HG02623 (cell line): ENCODE measurements around the gene PCDHGA1.
"Not testable (repeated sequence)": the region's sequence is repeated elsewhere in the genome, so short reads cannot be mapped to it uniquely, and the experiment has no call there.

Source experiments
- ATAC-seq: cut with Tn5 transposase; IDR thresholded peaks from one replicate; pipeline ENCODE4 v1.9.1; 2021; ENCODE audit warnings: moderate library complexity; ENCODE audit not compliant: unreplicated experiment

PCDHGA1 gene

DNA sequence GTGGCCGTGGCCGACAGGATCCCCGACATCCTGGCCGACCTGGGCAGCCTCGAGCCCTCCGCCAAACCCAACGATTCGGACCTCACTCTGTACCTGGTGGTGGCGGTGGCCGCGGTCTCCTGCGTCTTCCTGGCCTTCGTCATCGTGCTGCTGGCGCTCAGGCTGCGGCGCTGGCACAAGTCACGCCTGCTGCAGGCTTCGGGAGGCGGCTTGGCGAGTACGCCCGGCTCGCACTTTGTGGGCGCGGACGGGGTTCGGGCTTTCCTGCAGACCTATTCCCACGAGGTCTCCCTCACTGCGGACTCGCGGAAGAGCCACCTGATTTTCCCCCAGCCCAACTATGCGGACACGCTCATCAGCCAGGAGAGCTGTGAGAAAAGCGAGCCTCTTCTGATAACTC is 15.7 kb downstream of the PCDHGA1 start:
- not testable (repeated sequence) for ATAC-seq

- ATAC-seq = no peak
Observed at GRCh38 chr5:141349917-141350619, 19.8 kb downstream of the PCDHGA1 start, which contains the start of gene PCDHGB1. TSS of gene PCDHGB1 (plus strand) at chr5:141350099. CDS start at chr5:141350261, 162 bp downstream.

DNA sequence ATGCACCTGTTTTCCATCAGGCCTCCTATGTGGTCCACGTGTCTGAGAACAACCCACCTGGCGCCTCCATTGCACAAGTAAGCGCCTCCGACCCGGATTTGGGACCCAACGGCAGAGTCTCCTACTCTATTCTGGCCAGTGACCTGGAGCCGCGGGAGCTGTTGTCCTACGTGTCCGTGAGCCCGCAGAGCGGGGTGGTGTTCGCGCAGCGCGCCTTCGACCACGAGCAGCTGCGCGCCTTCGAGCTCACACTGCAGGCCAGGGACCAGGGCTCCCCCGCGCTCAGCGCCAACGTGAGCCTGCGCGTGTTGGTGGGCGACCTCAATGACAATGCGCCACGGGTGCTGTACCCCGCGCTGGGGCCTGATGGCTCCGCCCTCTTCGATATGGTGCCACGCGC is 21.3 kb downstream of the PCDHGA1 start:
- ATAC-seq = no peak

GRCh38 chr5:141354900-141355469 is 24.7 kb downstream of the PCDHGA1 start, which contains the start of gene PCDHGA4:
TSS of gene PCDHGA4 (plus strand) at chr5:141355021. CDS start at chr5:141355108, 87 bp downstream.
- no peak for ATAC-seq

DNA sequence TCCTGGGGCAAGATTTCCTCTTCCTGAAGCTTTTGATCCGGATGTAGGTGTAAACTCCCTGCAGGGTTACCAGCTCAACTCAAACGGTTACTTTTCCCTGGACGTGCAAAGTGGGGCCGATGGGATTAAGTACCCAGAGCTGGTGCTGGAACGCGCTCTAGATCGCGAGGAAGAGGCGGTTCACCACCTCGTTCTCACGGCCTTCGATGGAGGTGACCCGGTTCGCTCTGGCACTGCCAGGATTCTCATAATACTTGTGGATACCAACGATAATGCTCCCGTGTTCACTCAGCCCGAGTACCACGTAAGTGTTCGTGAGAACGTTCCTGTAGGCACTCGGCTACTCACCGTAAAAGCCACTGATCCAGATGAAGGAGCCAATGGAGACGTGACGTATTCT is 25.3 kb downstream of the PCDHGA1 start:
- no peak for ATAC-seq

DNA sequence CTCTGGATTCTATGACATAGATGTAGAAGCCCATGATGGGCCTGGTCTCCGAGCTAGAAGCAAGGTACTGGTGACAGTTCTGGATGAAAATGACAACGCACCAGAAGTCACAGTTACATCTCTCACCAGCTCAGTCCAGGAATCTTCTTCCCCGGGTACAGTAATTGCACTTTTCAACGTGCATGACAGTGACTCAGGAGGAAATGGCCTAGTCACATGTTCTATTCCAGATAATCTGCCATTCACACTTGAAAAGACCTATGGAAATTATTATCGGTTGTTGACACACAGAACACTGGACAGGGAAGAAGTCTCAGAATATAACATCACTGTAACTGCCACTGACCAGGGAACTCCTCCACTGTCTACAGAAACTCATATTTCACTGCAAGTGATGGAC is 25.8 kb downstream of the PCDHGA1 start:
- no peak for ATAC-seq

- ATAC-seq = no peak
Observed at GRCh38 chr5:141356950-141357349, 26.6 kb downstream of the PCDHGA1 start.

GRCh38 chr5:141359790-141360426 is 29.6 kb downstream of the PCDHGA1 start, which contains the start of gene PCDHGB2:
TSS of gene PCDHGB2 (plus strand) at chr5:141359994. CDS start at chr5:141360136, 142 bp downstream.
- peak; percentile 68 for ATAC-seq

DNA sequence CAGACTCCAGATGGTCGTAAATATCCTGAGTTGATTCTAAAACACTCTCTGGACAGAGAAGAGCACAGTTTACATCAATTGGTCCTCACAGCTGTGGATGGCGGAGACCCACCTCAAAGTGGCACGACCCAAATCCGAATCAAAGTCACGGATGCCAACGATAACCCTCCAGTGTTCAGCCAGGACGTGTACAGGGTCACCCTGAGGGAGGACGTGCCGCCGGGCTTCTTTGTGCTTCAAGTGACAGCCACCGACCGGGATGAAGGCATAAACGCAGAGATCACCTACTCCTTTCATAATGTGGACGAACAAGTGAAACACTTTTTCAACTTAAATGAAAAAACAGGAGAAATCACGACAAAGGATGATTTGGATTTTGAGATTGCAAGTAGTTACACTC is 30.4 kb downstream of the PCDHGA1 start:
- ATAC-seq = no peak

- no peak for ATAC-seq
Observed at GRCh38 chr5:141362719-141363118, 32.4 kb downstream of the PCDHGA1 start.

DNA sequence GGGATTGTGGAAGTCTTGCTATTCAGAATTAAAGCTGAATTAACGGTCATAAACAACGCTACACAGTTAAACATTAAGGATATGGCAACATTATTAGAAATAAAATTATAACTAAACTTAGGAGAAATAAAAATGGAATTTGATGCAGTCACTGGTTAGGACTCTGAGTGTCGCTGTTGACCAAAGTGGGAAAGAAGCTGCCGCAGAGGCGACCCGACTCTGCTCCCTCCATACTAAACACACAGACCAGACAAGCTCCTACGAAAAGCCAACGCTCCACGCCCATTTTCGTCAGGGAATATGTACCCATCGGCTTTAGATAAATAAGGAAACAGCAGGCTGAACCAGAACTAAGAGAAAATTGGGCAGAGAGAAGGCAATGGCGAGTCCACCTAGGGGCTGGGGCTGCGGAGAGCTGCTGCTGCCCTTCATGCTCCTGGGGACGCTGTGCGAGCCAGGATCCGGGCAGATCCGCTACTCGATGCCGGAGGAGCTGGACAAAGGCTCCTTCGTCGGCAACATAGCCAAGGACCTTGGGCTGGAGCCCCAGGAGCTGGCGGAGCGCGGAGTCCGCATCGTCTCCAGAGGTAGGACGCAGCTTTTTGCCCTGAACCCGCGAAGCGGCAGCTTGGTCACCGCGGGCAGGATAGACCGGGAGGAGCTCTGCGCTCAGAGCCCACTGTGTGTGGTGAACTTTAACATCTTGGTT is 33.8 kb downstream of the PCDHGA1 start, which contains the start of gene PCDHGA5:
Gene PCDHGA5 (plus strand): TSS at position 211 of the 709 bp plus-strand sequence. CDS start 169 bp downstream, at position 380.
- no peak for ATAC-seq

DNA sequence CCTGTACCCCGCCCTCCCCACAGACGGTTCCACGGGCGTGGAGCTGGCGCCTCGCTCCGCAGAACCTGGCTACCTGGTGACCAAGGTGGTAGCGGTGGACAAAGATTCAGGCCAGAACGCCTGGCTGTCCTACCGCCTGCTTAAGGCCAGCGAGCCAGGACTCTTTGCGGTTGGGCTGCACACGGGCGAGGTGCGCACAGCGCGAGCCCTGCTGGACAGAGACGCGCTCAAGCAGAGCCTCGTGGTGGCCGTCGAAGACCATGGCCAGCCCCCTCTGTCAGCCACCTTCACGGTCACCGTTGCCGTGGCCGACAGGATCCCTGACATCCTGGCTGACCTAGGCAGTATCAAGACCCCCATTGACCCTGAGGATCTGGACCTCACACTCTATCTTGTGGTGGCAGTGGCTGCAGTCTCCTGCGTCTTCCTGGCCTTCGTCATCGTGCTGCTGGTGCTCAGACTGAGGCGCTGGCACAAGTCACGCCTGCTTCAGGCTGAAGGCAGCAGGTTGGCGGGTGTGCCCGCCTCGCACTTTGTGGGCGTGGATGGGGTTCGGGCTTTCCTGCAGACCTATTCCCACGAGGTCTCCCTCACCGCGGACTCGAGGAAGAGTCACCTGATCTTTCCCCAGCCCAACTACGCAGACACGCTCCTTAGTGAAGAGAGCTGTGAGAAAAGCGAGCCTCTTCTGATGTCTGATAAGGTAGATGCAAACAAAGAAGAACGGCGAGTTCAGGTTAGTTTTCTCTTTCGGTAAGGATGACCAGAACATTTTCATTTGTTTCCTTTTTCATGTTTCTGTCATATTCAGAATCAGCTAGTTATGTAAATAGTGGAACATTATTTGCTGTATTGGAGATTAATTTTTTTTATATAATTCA is 35.9 kb downstream of the PCDHGA1 start:
- no peak for ATAC-seq

DNA sequence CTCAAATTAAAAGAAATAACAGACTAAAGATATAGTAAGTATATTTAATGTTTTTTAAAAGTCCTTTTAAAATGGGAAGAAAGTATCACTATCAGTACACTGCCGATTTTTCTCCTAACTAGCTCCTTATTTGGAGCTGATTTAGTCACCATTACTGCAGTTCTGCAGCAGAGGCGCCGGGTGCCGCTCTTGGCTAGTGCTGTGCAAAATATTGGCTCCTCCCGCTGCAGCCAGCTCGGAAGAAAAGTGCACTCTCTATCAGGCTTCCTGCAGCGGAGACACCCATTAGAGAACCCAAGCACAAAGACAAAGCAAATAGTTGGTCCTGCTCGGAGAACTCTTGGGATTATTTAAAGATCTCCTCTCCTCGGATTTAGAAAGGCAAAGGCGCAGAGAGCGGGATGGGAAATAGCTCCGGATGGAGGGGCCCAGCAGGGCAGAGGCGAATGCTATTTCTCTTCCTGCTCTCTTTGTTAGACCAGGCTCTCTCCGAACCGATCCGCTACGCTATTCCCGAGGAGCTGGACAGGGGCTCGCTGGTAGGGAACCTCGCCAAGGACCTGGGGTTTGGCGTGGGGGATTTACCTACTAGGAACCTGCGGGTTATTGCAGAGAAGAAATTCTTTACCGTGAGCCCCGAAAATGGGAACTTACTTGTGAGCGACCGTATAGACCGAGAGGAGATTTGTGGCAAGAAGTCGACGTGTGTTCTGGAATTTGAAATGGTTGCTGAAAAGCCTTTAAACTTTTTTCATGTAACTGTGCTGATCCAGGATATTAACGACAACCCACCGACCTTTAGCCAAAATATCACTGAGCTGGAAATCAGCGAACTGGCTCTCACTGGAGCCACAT is 39.9 kb downstream of the PCDHGA1 start, which contains the start of gene PCDHGB3:
Gene PCDHGB3 (plus strand): TSS at position 249 of the 855 bp plus-strand sequence. CDS start 153 bp downstream, at position 402.
- peak; percentile 89 for ATAC-seq

- no peak for ATAC-seq
Observed at GRCh38 chr5:141371572-141372475, 41.5 kb downstream of the PCDHGA1 start.

DNA sequence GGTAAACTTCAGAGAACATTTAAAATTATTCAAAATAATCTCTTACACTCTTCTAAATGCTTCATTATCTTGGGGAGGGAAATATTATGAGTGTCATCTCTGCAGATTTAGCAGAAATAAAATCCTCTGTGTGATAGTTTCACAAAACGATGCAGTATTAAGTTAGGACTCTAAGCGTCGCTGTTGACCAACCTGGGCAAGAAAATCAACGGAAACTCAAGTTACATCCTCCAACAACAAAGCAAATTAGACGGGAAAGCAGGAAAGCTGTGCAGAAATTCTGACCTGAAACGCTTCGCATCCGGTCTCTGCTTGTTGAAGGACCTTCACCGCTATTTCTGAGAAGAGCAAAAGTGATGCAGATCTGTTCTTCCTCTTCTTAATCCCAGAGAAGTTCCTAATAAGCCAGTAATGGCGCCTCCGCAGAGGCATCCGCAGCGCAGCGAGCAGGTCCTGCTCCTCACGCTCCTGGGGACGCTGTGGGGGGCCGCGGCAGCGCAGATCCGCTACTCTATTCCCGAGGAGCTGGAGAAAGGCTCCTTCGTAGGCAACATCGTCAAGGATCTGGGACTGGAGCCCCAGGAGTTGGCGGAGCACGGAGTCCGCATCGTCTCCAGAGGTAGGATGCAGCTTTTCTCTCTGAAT is 43.5 kb downstream of the PCDHGA1 start, which contains the start of gene PCDHGA6:
Gene PCDHGA6 (plus strand): TSS at position 219 of the 645 bp plus-strand sequence. CDS start 193 bp downstream, at position 412.
- no peak for ATAC-seq

DNA sequence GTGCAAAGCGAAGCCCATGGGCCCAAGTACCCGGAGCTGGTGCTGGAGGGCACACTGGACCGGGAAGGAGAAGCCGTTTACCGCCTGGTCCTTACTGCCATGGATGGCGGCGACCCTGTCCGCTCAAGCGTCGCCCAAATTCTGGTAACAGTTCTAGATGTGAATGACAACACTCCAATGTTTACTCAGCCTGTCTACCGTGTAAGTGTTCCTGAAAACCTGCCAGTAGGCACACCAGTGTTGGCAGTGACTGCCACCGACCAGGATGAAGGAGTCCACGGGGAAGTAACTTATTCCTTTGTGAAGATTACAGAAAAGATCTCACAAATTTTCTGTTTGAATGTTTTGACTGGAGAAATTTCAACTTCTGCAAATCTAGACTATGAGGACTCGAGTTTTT is 44.3 kb downstream of the PCDHGA1 start:
- no peak for ATAC-seq

DNA sequence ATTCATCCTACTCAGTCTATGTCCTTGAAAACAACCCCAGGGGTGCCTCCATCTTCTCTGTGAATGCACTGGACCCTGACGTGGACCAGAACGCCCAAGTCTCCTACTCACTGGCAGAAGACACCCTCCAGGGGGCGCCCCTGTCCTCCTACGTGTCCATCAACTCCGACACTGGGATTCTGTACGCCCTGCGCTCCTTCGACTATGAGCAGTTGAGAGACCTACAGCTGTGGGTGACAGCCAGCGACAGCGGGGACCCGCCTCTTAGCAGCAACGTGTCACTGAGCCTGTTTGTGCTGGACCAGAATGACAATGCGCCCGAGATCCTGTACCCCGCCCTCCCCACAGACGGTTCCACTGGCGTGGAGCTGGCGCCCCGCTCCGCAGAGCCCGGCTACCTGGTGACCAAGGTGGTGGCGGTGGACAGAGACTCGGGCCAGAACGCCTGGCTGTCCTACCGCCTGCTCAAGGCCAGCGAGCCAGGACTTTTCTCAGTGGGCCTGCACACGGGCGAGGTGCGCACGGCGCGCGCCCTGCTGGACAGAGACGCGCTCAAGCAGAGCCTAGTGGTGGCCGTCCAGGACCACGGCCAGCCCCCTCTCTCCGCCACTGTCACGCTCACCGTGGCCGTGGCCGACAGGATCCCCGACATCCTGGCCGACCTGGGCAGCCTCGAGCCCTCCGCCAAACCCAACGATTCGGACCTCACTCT is 45.3 kb downstream of the PCDHGA1 start:
- ATAC-seq = not testable (repeated sequence)
